GM21381 (cell line): Measurements from ENCODE around the gene DSTN.

ENCODE experiments used
- ATAC-seq: cut with Tn5 transposase; IDR thresholded peaks from one replicate; pipeline ENCODE4 v1.9.1; 2021; ENCODE audit warnings: mild to moderate bottlenecking, moderate library complexity; ENCODE audit not compliant: unreplicated experiment

DSTN gene

DNA sequence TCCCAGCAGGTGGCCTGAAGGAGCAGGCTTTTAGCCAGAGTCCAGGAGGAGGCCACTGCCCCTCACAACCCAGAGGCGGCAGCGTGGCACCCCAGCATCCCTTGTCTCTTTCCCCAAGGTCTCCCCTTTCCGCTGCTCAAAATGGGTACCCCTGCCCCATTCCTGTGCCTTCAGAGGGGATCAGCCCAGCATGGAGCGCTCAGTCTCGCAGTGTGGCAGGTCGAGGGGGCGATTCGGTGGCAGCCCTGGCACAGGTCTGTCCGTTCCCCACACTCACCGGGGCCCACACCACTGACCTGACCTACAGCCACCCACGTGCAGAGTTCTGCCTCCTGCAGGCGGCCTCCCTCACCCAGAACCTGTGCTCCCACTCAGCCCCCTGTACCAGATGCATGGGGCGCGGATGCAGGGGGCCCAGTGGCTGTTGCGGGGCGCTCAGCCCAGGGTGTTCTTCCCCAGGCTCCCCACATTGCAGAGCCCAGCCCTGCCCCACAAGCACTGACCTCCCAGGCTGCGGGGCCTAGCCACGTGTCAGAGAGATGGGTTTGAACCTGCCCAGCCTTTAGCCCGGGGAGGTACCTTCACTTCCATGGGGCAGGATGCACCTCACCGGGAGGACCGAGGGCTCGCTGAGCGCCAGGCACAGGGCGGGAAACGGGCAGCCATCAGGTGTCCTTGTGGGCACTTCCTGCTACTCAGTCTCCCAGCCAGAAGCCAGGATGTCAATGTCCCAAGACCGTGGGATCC, 41.8 kb downstream of the DSTN start:
- no peak for ATAC-seq

DNA sequence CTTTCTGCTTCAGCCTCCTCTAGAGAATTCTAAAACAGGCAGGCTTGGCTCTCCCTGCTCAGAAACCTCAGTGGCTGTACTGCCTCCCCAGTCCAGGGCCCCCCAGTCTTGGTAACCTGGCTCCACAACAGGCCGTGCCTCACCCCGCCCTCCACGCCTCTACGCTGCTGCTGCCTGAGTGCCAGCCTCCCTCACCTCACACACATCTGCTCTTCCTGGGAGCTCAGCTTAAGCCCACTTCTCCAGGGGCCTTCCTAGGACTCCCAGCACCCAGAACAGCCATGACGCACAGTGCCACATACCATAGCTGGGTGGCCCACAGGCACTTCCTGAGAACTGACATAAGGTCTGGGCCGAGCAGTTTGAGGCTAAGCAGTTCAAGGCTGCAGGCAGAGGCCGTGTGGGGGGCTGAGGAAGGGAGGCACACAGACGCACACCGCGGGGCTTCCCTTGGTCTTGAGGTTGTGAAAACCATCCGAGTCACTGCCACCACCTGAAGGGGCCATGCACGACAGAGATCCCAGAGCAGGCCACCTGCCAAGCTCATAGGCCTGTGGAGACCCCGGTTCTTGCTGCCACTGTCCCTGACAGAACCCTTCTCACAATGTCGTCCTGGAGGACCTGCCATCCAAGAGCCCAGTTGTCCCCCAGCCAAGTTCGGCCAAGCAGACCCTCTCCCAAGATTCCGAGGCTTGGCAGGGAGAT, 42.6 kb downstream of the DSTN start:
- ATAC-seq: no peak

DNA sequence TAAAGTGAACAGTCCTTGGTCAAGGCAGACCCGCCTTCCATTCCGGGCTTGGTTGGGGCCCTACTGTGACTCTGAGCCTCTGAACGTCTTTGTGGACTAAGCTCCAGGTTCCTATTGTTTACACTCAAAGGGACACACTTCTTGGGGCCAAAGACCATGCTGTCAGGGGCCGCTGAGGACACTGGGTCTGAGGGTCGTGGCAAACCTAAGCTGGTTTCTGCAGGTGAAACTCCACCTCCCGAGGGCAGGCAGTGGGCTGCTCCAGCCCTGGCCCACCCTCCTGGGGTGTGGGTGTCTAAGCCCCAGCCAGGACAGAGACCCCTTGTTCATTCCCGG, 43.1 kb downstream of the DSTN start:
- no peak for ATAC-seq

DNA sequence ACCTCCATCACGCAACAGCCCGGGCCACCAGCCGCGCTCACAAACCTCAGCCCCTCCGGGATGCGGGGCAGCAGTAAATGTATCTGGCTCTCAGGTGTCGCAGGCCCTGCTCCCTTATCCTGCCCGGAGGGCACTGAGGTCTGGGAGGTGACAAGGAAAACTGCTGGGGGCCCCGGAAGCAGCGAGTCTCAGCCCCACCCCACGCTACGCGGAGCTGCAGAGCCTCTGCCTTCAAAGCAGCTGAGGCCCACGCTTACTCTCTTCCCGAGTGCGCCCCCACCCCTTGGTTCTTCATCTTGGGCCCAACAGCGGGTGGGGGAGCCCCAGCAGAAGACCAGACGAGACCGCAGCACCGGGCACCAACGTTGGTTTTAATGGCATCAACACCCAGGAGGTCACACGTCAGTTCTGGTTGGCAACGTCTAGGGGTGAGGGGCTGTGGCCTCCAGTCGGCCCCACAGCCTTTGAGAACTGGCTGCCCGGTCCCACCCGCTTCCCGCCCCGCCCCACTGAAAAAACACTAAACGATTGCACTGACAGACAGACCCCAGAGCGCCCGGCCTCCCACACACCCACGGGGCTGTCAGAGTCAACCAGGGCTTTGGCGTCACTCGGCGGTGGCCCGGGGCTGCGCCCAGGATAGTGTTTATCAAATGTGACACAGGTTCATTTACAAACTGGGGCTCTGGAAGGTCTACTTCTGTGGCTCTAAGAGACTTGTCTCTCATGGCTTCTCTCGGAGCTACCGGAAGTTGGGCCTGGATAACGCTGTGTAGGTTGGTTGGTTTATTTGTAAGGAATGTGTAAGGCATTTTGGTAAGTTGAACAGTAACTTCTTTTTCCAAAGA, 43.7 kb downstream of the DSTN start:
- no peak for ATAC-seq

GRCh38 chr20:17614176-17614811, 44.4 kb downstream of the DSTN start:
- ATAC-seq: no peak

DNA sequence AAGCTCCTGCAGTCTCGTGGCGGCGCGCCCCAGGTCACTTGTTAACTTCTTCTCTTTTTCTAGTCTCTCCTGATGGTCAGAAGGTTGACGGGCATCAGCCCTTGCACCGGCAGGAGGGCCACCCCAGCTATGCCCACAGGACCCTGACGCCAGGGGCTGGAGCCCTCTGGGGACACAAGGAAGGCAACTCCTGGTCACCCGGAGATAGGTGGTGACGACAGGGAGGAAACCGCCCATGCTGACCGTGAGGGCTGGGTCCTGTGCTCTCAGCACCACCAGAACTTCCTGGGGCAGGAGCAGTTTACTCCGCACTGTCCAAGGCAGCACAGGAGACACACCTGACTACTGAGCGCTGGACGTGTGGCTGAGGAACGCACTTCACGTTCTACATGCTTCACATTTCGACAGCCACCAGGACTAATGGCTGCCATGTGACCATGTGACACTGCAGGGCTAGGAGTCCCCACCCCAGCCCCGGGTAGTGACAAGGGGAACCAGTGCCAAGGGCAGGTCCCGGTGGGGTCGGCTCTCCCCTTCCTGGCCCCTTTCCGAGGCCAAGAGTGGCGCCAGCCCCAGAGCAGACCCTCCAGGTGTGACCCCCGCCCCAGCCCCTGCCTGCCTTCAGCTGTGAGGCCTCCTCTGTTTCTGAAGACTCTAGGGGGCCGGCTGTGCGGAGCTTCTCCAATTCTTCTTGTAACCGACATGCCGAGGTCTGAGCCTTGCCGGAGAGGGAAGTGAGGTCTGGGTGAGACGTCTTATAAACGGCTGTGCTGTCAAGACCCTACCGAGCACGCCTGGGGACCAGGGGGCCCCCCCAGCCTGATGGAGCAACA, 45.2 kb downstream of the DSTN start:
- no peak for ATAC-seq

DNA sequence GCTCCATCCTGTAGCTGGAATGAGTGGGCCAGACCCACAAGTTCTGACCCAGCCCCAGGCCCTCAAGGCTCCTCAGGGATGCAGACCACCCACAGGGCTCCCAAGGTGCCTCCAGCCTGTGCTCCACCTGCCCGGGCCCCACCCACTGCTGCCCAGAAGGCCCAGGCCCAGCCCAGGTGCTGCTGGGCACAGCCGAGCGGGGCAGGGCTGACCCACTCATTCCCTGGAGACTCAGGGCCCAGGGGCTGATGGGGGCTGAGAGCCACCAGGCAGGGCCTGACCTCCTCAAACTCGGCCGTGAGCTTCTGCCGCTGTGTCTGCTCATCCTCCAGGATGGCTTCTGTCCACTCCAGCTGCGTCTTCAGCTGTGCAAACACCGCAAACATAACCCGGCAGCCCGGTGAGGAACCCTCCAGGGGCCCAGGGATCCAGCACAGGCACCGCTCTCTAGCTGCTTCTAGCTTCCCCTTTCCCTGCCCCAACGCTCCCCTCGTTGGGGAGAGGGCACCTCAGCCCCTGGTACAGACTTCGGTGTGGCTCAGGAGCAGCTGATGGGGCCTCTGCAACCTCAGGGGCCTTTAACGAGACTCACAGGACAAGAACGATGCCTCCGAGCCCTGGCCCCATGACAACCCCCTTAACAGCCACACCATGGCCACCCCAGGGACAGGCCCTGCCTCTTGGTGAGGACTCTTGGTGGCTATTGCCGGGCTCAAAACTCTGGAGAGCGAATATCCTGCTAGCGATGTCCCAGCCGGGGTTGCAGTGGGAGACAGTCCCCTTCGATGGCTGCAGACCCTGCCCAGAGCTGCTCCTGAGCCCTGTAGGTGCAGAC, 46.0 kb downstream of the DSTN start:
- no peak for ATAC-seq

DNA sequence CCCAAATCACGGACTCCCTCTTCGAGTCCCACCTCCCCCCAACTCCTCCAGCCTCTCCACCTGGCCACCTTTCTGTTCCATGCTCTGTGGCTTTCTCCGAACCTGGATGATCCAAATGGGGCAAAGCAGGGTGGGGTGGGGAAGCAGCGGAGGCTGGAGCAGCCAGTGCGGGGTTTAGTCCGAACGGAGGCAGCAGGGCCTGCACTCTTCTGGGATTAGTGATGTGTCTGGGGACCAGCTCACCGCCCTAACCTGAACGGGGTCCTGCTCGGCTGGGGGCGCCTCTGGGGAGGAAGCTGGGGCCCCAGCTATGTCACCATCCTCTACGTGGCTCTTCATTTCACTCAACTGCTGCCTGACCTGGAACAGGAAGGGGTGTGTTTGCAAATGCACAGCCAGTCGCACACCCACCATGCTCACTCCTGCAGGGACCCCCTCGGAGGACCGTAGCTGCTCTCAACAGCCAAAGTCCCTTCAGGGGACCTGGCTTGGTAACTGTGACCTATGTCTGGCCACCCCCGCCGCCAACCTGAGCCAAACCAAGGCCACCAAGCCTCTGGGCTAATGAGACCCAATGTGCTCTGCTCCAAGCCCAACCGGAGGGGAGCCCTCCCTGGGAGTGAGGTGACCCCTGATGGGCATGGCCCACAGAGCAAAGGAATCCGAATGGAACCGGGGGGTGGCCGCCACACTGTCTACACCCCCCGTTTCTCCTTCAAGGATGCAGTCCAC, 46.8 kb downstream of the DSTN start:
- no peak for ATAC-seq

GRCh38 chr20:17617212-17617867, 47.5 kb downstream of the DSTN start:
- ATAC-seq: no peak

GRCh38 chr20:17617868-17618672, 48.2 kb downstream of the DSTN start:
- no peak for ATAC-seq

DNA sequence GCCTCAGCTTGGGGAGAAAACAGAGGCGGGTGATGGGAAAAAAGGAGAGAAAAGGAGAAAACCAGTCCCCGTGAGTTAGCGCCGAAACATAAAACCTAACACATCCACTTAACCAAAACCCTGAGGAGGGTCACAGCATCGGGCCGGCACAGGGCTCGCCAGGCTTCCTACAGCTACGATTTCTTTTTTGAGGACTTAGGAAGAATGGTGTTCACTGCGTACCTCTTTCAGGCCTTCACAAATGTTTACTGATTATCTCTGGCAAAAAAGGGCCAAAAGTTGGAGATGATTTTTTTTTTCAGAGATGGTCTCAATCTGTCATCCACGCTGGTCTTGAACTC, 48.8 kb downstream of the DSTN start:
- no peak for ATAC-seq

- ATAC-seq: no peak
Observed at GRCh38 chr20:17619351-17620093, 49.6 kb downstream of the DSTN start.

- ATAC-seq: no peak
Observed at GRCh38 chr20:17620371-17621228, 50.7 kb downstream of the DSTN start.

DNA sequence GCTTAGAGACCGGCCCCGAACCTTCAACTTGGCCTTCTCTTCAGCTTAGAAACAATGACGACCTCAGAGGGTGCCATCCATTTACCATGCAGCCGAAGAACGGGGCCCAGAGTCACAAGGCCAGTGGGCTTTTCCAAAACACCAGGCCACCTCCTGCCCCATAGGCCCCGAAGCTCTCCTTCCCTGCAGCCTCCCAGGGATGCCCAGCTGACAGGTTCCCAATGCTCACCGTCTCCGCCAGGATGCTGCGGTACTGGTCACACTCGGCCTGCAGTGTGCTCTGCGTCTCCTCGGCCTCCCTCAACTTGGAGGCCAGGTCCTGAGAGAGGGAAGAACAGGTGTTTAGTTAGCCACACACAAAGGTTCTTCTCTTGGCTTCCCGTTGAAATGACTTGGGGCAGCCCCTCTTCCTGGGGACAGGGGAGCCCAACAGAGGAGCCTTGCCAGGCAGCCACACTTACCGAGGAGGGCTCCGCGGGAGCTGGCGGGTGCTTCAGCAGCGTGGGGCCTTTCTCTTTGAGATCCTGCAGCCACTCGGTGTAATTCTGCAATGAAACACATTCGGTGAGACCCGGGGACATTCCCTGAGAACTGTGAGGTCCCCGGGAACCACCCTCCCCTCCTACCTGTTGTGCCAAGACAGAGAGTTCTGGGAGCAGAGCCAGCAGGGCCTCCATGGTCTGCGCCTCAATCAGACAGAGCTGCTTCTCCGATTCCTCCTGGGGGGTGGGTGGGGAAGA, 51.5 kb downstream of the DSTN start:
- no peak for ATAC-seq

DNA sequence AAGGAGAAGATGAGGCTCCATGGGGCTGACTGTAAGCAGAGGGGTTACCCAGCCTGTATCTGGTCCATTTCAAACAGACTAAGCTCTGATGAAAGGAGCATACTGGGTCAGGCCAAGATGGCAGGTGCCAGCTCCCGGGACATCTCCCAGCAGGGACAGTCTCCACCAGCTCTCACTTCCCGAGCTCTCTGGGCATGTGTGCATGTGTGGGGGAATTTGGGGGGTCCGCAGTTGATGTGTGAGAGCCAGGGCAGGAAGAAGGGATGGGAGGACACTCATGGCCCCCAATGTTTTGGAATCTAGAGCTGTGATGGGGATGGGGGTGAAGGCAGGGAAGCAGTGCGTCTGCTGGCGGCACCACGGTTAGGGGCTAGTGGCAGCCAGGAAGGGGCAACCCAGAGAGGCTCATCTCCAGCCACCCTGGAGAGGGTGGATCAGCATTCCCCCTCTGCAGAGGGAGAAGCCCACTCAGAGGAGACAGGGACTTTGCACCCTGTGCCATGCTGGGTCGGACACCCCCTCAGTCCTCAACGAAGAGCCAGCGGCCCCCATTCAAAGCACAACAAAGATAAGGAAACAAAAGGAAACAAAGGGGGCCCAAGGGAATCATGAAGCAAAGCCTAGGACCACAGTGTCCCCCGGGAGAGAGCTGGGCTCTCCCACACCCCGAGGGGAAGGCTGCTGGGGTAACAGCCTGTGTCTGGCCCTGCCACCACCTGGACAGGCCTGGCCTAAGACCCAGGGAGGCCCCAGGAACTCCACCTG, 52.4 kb downstream of the DSTN start:
- ATAC-seq: no peak
